Mesenteric fat pad (tissue), 1 donor: ENCODE measurements around the gene CYP4B1. TPM values are rescaled to one million over a fixed set of nuclear protein-coding genes. Genes with fewer than 3 reads are reported as not detected.

Source experiments
- DNase-seq: peaks from one replicate; pipeline ENCODE4 v3.0.0-alpha.2; 2020; ENCODE audit warnings: low spot score
- total RNA-seq: library from RNA; stranded (reverse); fragmentation: NEBNext Ultra II Directional; extraction: Animal tissue kit (Norgen Biotek cat#: 25700); gene quantifications from one replicate; pipeline ENCODE4 v1.2.1, GENCODE V29; 2021
- donor health status: DM: yes; HTN: yes; CAD: no.

The CYP4B1 gene
- total RNA-seq, 1 donor from 2014 or later, result 106 TPM

GRCh38 chr1:46790446-46791101 is 8.3 kb upstream of the CYP4B1 start:
- peak; percentile 30 for DNase-seq

- DNase-seq, result no peak
These were observed 5.7 kb upstream of the CYP4B1 start for GRCh38 chr1:46793126-46793525.

GRCh38 chr1:46797696-46798470 is 963 bp upstream of the CYP4B1 start:
- DNase-seq, result no peak

DNA sequence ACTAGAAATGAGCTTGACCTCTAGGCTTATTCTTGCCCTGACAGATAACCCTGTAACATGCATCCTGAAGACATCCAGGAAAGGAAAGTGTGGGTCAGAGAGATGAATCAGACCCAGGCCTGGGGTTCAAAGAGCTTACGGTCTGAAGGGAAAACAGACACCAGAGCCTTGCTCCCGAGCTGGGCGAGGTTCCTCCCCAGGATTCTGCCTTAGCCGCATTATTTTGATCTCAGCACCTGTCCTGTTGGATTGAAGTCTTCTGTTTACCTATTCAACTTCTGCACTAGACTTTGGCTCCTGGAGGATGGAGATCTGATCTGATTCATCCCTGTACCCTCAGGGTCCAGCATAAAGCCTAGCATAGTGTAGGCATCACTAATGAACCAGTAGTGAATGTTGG is 1.9 kb downstream of the CYP4B1 start:
- peak; percentile 16 for DNase-seq

- DNase-seq, result peak; percentile 47
These were observed 2.6 kb downstream of the CYP4B1 start for GRCh38 chr1:46801323-46802055.

GRCh38 chr1:46802081-46802480 is 3.2 kb downstream of the CYP4B1 start:
- DNase-seq, result peak; percentile 28

DNA sequence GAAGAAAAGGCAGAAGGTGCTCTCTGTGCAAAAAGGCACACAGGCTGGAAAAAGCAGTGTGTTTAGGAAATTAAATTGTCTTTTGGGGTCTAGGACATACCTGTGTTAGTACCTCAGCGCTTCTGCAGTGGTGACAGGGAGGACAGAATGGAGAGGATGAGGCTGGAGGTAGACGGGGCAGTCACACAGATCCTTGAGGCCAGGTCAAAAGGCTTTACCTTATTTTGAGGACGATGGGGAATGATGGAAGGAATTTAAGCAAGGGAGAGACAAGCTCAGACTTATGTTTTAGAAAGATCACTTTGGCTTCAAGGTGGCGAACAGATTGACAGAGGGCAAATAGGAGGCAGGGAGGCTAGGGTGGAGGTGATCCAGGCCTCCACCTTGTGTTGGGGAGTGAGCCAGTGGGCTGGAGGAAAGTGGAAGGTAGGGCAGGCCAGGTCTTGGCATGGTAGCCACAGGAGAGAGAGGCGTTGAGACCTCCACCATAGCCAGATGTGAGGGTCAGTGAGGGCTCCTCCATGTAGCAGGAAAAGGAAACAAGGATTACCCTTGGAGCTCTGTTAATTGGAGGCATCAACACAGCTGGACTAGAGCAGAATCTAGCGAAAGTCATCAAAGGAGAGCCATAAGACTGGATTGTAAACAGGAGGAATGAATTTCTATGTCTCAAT is 4.2 kb downstream of the CYP4B1 start:
- peak; percentile 39 for DNase-seq

DNA sequence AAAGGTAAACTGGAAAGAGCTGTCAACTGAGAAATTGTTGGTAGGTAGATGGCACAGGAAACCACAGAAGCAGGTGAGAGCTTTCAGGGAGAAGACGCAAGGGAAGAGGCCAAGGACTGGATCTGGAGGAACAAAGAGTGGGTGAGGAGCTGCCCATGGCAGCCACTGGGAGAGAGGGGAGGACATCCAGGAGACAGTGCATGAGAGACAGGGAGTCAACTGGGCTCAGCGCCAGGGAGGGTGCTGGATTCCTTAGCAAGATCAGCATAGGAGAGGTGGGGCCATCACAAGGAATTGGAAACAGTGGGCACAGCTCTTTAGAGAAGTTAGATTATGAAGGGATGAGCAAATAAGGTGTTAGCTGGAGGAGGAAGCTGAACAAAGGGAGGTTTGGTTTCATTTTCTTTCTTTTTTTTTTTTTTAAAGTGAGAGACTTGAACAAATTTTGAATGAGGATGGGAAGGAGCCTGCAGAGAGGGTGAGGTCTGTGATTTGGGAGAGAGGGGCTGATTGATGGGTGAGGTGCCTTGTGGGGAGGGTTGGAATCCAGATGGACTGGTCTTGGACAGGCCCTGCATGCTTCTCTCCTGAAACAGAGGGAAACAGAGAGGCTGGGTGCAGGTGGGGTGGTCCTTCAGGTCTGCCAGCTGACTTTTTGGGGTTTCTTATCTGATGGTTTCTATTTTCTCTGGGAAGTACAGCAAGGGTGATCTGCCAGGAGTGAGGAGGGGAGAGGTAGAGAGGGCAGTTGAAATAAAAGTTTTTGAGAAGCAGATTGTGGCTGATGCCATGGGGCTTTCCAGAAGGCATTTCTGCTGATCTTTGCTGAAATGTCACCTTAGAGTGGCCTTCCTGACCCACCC is 5.4 kb downstream of the CYP4B1 start:
- peak; percentile 84 for DNase-seq

DNA sequence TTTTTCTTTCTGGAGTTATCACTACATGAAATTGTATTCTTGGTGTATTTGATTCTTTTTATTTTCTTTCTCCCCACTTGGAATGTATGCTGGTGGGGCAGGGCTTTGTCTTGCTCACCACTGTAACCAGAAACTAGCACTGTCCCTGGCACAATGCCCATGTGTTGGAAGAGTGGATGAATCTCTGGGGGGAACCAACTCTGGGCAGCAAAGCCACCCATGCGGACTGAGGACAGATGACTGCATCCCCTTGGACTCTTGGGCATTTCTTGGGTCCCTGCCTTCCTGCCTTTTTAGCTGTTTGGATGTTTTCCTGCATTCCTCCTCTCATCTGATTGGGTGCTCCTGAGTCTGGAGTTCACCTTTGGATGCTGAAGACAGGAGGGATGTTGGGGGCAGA is 6.1 kb downstream of the CYP4B1 start:
- no peak for DNase-seq

DNA sequence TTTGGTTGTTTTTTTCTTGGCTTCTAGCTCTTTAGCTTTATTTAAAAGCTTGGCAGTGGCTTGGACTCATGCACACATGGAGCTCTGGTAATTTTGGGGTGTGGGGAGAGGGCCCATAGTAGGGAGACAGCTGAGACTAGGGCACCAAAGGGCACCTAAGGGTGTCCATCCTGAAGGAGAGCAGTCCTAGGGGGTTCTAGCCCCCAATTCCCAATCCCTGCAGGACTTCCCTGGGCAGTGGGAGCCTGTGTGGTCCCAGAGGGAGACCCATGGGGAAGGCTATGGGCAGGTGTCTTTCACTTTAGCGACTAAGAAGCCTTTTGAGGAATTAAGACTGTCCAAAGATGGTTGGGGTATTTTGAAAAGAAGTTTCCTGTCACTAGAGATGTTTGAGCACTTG is 6.9 kb downstream of the CYP4B1 start:
- DNase-seq, result no peak

DNA sequence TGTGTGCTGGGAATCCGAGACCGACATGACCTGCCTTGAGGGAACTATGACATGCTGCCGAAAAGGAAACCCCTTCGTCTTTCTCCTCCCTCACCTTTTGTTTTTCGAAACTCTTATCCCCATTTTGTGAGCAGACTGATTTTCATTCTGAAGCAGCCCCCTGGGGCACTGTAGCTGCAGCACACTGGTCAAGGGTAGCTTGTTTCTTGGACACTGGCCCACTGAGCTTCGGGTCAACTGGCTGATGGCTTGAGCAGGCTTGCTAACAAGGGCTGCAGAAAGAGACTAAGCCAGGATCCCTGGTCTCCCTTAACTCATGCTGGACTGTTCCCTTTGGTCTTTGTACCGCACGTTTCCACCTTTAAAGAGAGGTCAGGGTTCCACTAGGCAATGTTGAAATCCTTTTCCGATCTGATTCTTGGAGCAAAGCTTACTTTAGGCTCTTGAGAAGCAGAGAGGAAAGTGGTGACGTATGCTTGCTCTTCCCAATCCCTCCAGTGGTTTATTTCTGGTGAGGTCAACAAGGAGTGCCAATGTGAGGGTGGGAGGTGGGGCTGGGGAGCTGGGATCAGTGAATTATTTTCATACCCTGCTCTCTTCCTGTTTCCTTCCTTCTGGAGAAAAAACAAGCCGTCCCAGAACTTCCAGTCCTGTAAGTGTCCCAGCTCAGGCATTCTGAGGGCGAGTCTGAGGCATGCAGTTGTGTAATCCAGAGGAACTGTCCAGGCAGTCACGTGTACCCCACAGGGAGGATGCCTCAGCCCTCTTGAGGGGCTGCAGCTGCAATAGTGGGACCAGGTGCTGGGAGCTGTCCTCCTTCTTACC is 7.6 kb downstream of the CYP4B1 start:
- DNase-seq, result no peak

- no peak for DNase-seq
These were observed 8.5 kb downstream of the CYP4B1 start for GRCh38 chr1:46807046-46807972.

DNA sequence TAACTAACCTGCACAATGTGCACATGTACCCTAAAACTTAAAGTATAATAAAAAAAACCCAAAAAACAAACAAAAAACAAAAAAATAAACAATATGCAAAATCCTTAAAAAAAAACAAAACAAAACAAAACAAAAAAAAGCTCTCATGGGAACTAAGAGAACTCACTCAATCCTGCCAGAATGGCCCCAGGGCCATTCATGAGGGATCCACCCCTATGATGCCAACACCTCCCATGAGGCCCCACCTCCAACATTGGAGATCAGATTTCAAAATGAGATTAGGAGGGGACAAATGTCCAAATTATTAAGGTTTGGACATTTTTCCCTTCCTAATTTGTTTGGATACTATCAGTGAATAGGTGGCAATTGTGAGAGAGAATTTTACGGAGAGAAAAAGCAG is 10.2 kb downstream of the CYP4B1 start:
- DNase-seq, result no peak

GRCh38 chr1:46809904-46810303 is 11.1 kb downstream of the CYP4B1 start:
- no peak for DNase-seq

DNA sequence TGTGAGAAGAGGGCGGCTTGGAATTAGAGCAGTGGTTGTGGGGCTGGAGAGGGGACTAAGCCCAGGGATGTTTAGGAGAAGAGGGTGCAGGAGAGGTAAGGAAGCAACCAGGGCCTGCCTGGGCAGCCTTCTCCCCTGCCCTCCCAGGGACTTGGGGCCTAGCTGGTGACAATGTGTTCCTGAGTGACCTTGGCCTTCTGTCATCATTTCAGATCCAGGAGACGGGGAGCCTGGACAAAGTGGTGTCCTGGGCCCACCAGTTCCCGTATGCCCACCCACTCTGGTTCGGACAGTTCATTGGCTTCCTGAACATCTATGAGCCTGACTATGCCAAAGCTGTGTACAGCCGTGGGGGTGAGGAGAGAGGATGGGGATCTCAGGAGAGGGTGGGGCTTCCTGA is 11.8 kb downstream of the CYP4B1 start:
- DNase-seq, result no peak

DNA sequence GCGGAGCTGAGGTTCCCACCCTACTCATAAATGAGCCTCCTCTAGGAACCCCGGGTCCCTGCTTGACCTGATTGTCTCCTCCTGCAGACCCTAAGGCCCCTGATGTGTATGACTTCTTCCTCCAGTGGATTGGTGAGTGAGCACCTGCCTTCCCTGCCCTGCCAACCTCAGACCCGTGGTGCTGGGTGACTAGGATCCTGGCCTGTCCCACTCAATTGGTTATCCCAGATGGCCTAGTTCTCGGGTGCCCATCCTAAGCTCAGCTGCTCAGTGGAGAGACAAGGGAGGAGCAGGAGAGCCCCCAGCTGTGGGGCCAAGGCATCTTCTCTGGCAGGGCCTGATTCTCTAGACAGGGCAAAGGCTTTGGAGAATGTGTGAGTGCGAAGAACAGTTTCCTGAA is 12.2 kb downstream of the CYP4B1 start:
- DNase-seq, result no peak

DNA sequence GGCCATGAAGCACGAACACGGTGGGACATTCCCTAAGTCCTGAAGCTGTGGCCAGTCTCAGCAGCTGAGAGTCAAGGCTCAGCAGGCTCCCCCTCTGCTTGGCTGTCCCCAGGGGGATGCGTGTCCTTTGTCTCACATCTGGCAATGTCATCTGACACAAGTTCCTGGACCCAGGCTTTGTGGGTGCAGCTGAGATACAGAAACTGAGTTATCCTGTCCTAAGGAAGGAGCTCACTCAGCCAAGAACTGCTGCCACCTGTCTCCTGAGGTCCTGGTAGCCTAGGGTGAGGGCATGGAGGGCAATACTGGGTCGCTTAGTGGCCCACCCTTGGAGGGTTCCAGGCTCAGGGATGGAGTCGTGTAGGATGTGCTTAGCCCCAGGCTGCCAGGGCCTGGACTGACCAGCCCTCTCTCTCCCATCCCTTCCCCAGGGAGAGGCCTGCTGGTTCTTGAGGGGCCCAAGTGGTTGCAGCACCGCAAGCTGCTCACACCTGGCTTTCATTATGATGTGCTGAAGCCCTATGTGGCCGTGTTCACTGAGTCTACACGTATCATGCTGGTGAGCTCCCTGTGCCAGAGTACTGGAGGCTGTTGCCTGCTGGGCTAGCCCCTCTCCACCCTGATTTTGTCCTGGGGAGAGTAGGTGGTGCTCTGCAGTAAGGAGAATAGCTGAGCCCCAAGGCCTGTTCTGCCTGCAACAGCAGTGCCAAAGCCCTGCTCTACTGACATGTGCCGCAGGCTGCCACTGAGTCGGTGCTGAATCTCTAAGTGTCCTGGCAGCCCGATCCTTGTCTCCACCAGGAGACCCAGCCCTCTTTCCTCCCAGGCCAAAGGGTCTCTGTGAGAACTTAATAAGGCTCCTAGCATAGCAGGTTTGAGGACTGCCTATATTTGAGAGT is 13.5 kb downstream of the CYP4B1 start:
- no peak for DNase-seq
